GM21526 (cell line): Measurements from ENCODE around the gene CAPN9.
"Not testable (repeated sequence)": the region's sequence is repeated elsewhere in the genome, so short reads cannot be mapped to it uniquely, and the experiment has no call there.

Experiments used
- ATAC-seq: cut with Tn5 transposase; IDR thresholded peaks from one replicate; pipeline ENCODE4 v1.9.1; 2021; ENCODE audit warnings: moderate library complexity; ENCODE audit not compliant: unreplicated experiment, low FRiP score

CAPN9 gene

DNA sequence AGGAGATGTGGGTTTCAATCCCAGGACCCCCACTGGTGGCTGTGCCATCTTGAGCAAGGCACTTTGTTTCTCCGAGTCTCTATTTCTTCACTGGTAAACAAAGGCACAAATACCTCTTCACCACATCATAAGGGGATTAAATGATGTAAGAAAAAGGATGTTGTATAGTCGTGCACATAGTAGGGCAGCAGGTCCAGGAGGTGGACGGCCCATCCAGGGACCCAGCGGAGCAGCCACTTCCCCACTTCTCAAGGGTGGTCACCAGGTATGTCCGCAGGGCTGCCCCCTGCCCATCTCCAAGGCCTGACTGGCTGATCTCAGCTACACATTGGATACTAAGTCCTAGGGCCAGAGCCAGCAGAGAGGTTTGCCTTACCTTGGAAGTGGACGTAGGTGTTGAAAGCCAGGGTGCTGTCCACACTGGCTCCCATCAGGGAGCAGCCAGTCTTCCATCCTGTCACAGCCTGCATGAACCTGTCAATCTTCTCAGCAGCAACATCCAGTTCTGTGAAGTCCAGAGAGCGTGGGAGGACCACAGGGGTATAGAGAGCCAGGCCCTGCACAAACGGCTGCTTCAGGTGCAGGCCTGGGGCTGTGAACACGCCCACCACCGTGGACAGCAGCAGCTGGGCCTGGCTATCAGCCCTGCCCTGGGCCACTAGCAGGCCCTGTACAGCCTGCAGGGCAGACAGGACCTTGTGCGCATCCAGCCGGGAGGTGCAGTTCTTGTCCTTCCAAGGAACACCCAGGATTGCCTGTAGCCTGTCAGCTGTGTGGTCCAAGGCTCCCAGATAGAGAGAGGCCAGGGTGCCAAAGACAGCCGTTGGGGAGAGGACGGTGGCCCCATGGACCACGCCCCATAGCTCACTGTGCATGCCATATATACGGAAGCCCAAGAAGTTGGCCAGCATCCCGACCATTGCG lies 37.3 kb upstream of the CAPN9 start:
- no peak for ATAC-seq

DNA sequence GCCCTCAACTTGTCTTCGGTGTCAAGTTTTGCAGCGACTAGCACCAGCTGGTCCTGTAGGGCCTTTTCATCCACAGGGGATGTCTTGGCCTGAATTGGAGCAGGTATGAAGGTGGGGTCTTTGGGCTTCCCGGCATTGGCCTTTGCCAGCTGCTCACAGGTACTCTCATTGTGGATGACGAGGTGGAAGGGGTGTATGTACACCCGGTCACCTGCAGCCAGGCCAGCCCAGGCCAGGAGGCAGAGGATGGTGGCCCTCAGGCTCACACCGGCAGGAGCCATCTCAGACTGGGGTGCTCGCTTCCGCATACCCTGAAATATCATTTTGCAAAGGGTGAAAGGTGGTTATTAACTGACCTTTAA lies 36.7 kb upstream of the CAPN9 start:
- no peak for ATAC-seq

DNA sequence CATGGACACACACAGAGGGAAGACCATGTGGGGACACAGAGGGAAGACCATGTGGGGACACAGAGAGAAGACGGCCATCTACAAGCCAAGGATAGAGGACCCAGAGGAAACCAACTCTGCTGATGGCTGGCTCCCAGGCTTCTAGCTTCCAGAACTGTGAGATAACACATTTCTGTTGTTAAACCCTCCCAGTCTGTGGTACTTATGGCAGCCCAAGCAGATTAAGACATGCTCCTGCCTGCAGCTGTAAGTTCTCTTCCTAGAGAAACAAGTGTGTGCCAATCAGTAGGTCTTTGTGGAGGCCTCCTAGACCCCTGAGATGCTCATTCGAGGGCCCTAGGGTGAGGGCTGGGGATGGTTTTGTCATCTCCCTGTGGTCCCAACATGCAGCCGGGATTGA lies 35.9 kb upstream of the CAPN9 start:
- ATAC-seq = no peak

DNA sequence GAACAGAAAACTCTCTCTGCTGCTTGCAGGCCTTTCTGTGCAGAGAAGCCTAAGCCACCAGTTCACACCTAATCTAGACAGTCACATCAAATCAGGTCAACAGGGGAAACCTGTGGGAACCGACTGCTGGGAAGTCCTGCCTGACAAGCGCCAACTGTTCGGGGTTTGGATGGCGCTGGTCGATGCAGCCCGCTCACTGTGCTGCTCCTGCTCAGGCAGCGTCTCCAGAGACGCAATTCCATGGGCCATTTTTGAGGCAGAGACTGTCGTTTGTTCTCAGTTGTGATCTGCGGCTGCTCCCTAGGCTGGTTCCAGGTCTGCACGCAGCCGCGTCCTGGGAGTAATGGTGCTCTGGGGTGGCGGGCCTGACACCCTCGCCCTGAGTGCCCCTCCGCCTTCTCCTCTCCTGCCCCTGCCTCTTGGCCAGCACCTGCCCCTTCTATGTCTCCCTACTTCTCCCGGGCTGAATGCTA lies 34.7 kb upstream of the CAPN9 start:
- ATAC-seq = no peak

DNA sequence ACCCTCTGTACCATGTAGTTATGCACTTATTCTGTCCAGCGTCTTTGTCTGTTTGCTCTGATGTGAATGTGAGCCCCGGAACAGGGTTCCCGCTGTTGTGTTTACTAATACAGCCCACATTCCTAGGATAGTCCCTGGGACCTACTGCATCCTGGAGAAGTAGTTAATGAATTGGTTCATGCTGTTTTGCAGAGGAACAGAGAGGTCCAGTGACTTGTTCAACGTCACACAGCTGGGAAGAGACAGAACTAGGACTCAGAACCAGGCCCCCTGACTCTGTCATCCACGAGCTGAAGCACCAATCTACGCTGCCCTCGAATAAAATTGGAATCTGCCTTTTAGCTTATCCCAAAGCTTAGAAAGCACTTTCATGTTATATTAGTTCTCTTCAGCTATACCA lies 34.0 kb upstream of the CAPN9 start:
- no peak for ATAC-seq

DNA sequence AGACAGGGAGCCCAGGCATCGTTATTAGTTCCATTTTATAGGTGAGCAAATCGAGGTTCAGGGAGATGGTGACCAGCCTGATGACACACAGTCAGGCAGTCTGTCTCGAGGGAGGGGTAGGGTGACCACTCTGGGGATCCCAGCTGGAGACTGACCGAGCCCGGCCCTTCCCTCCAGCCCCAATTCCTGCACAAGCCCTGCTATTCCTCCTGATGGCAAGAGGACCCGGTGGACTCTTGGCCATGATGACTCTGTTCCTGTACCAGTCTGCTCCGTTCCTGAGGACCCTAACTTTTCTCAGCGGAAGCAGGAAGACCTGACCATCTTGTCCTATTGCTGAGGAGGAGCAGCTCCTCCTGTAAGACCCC lies 33.7 kb upstream of the CAPN9 start:
- no peak for ATAC-seq

DNA sequence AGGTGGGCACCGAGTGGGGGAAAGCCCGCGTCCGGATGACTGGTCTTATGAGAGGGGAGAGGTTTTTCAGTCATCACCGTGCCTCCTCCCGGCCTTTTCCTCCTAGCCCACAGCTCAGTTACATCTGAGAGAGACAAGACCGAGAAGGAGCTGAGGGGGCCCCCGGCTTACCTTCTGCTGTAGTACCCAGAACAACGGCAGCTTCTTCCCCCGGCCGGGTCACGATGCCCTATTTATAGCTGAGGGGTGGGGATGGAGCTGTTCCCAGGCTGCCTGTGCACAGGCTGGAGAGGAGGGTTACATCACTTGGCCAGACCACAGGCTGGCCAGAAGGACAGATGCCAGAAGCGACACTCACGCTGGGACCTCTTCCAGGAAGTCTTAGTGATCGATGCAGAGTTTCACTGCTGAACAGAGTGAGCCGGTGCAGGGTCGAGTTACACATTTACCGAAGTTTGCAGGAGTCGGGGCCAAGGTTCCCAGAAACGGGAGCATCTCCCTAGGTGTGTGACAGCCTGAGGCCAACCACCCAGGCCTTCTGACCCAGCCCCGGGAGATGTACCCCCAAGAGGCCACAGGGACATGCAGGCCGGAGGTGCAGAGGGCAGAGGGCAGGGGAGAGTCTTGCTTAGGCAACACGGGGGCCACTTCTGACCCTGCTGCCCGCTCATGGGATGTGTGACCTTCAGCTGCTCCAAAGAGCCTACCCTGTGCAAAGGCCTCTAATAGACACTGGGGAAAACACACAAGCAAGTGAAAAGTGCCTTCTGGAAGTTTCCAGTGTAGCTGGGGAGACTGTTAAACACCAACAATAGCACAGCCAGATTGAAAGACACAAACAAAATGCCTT lies 33.0 kb upstream of the CAPN9 start, which contains the start of gene AGT:
AGT (minus strand) TSS at position 208 of the 850 bp plus-strand sequence. CDS start 3,299 bp downstream, outside the sequence.
- ATAC-seq = no peak

DNA sequence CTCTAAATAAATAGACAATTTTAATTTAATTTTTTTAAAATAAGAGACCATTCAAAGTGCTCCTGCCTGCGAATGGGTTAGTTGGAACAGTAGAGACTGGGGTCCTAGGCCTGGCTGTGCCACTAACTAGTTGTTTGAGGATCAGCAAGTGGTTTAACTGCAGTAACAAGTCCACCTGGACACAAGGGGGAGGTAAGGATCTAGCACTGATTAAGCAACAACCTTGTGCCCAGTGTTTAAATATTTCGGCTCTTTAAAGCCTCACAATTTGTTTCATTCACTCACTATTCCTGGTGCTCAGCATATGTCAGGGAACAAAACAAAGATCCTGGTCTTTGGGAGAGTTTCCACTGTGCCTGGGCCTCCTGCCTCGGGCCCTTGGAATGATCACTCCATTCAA lies 31.7 kb upstream of the CAPN9 start:
- ATAC-seq = no peak

DNA sequence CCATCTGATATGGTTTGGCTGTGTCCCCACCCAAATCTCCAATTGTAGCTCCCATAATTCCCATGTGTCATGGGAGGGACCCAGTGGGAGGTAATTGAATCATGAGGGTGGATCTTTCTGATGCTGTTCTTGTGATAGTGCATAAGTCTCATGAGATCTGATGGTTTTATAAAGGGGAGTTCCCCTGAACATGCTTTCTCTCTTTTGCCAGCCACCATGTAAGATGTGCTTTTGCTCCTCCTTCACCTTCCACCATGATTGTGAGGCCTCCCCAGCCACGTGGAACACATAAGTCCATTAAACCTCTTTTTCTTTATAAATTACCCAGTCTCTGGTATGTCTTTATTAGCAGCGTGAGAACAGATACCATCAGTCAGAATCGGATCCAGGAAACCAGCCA lies 30.7 kb upstream of the CAPN9 start:
- not testable (repeated sequence) for ATAC-seq

DNA sequence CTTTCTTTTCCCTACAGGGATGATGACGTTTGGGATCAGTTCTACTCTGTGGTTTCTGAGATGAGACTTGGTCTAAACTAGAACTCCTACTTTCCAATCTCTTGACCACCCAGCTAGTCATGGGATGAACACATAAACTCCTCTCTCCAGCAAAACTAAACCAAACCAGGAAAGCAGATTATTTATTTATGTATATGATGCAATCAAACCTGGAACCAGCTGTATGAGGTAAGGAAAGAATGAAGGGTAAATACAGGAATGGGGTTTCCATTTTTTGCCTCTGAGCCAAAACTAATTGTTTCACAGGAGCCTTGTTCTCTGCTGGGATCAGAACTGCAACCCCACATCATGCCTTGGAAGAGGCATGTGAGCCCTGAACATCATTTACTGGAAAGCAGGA lies 29.9 kb upstream of the CAPN9 start:
- ATAC-seq = no peak

DNA sequence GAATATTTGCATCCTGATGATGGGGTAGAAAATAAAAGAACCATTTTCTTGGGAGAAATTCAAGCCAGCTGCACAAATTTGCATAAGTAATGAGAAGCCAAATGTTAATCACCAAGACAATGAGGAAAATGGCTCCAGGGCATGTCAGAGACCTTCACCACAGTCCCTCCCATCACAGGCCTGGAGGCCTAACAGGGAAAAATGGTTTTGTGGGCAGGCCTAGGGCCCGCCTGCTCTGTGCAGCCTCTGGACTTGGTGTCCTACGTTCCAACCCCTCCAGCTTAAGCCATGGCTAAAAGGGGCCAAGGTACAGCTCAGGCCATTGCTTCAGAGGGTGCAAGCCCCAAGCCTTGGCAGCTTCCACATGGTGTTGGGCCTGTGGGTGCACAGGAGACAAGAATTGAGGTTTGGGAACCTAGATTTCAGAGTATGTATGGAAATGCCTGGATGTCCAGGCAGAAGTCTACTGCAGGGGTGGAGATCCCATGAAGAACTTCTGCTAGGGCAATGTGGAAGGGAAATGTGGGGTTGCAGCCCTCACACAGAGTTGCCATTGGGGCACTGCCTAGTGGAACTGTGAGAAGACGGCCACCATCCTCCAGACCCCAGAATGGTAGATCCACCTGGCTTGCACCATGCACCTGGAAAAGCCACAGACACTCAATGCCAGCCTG lies 25.2 kb upstream of the CAPN9 start:
- not testable (repeated sequence) for ATAC-seq

DNA sequence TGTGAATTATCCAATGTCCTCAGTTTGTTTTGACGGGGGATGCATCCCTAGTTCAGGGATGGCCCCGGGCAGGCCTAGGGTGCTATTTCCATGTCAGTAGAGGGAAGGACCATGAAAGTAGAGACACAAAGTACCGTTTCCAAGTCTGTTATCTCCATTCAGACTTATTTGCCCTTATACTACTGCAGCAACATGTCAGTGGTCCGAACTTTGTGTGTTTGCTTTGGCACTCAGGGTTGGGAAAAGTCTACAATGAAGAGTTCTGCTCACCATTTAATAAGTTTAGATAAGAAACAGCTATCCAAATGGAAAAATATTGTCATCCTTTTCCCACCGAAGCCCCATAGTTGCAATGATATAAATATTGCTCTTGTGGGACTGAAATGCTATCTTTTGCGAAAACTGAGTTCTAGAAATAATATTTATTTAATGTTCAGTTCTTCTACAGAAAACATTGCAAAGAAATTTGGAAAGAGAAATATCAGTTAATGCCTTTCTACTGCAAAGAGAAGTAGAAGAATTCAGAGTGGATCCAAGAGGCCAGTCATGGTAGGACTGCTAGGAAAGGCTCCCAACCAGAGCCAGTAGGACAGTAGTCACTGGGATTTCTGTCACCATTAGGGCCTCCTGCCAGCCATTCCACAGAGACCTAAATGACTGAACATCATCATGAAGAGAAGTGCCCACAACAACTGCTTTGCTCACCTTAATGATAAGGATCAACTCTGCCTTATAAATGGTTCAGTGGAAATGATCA lies 21.8 kb upstream of the CAPN9 start:
- no peak for ATAC-seq

DNA sequence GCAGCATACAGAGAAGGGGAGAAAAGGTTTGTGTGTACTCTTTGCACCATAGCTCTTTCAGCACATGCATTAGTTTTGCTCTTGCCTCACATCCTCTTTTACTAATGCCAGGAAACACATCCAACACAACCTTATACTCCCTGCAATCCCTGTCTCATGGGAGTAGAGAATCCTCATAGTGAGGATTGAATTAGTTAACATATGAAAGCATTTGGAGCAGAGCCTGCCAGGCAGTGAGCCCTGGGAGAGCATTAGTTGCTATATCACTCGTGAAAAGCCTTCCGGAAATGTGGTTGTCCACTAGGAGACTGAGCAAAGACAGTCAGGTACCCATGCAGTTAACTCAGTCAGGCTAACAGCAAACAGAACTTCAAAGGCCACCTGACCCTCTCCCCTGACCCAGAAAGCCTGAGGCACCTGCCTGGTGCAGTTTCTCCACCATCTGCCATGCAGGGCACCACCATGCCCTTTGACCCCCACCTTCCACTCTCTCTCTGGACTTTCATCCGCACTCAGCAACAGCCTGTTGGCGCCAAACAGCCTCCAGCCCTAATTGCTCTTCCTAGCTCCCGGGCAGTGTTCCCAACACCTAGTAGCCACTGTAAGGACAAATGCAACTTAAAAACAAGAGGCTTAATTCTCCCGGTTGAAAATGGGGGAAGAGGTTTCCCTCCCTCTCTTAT lies 18.3 kb upstream of the CAPN9 start:
- no peak for ATAC-seq

DNA sequence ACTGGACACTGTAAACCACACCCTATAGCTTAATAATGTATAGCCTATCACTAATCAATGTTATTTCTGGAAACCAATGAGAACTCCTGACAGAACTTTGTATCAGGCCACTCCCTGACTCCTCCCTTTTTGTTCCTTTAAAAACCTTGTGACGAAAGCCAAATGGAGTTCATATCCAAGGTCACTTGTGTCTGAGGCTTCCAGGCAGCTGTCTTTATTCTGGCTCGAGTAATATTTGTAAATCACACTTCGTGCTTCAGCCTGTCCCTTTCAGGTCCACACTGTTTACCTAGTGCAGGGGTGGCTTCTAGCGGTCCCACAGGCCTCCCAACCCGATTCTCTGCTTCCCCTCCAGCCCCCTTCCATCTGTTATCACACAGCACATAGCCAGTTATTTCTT lies 16.2 kb upstream of the CAPN9 start:
- no peak for ATAC-seq

DNA sequence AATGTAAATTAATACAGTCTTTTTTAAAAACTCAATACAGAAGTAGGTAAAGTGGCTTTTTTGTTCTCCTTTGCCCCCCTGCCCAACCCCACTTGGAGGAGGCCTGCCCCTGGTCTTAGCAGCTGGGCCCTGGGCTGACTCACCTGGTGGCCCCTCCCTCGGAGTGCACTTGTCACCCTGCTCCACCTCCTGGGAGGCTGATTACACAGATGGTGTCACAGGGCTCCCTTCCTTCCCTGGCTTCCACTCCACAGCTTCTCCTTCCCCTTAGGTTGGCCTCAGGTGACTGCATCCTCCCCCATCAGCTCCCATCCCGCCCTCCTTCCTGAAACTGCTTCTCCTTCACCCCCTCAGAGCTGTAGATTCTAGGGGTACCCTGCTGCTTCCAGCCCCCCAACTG lies 11.7 kb upstream of the CAPN9 start:
- ATAC-seq = no peak

DNA sequence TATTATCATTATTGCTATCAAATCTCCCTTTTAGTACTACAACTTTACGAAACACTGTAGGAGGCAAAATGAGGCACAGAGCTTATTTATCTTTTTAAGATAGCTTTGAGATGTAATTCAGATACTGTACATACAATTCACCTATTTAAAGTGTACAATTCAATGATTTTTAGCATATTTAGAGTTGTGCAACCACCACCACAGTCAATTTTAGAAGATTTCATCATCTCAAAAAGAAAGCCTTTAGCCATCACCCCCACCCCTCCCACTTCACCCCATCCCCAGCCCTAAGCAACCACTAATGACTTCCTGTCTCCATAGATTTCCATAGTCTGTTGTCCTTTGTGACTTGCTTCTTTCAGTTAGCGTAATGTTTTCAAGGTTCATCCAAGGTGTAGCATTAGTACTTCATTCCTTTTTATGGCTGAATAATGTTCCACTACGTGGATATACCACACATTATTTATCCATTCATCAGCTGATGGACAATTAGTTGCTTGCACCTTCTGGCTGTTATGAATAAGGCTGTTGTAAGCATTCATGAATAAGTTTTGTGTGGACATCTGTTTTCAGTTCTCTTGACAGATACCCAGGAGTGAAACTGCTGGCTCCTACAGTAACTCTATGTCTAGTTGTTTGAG lies 9.4 kb upstream of the CAPN9 start:
- ATAC-seq = no peak

DNA sequence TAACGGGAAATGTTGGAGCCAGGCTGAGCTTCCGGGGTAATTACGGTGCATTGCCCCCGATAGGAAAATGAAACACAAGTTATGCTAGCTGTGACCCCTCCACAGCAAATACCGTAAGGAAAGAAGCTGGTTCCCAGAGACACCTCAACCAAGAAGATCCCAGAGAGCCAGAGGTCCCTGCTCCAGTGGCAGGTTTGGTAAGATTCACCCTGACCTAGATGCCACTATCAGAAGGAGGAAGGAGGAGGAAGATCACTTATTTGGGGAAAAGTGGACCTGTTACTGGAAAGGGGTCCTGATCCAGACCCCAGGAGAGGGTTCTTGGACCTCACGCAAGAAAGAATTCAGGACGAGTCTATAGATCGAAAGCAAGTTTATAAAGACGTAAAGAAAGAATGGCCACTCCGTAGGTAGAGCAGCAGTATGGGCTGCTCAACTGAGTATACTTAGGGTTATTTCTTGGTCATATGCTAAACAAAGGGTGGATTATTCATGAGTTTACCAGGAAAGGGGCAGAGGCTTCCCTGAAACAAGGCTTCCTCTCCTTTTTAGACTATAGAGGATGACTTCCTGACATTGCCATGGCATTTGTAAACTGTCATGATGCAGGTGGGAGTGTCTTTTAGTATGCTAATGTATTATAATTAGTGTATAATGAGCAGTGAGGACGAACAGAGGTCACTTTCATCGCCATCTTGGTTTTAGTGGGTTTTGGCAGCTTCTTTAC lies 7.5 kb upstream of the CAPN9 start:
- no peak for ATAC-seq

DNA sequence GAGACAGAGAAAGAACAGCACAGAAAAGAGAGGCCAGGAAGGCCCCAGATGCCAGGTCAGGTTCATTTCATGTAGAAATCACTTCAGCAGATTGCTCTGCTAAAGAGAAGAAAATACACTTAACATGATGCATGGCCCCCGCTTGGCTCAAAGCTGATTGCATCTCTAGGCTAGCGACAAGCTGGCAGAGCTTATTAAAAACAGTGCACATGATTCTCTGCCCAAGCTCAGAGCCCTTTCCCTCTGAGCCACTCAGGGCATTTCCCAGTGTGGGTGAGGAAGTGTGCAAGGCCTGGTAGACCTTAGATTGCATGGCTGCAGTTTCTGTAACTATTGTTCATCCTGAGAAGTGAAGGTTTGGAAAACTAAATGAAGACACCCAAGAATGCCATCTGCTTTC lies 3.3 kb upstream of the CAPN9 start:
- ATAC-seq = no peak

DNA sequence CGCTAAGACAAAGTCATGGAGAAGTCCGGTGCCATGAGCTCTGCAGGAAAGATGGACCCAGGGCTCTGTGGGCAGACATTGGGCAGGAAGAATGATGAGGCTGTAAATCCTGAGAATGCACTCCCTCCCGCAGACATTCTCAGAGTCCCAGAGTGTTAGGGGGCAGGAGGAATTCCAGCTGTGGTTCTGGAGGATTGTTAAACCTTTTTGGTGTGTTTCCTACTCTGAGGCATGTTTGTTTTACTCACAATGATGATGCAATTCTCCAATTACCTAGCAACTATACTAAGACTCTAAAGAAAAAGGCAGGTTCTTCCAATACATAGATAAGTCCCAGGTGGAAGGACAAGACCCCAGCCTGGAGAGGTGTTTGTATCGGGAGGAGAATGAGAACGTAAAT lies 2.8 kb upstream of the CAPN9 start:
- no peak for ATAC-seq
